ENCODE results near the gene UPF3A.

The UPF3A gene

GRCh38 chr13:114310956-114311355 lies 29.6 kb downstream of the UPF3A start:
- H3K27ac ChIP-seq (ENCODE audit: low read length) = no peak overlapping the region
- H3K9me3 ChIP-seq (ENCODE audit: control insufficient read depth, low read depth, low read length) = no peaks in the 10 kb centered on the region
- peaks cover 10% of the 10 kb centered on the region for H3K36me3 ChIP-seq (ENCODE audit: control insufficient read depth, low read depth, low read length)
- no peaks in the 10 kb centered on the region for H3K27me3 ChIP-seq (ENCODE audit: control insufficient read depth, insufficient read depth, low read length)
- no peak overlapping the region for H3K9ac ChIP-seq (ENCODE audit: low read length)
- peaks cover 6% of the 10 kb centered on the region for H3K4me1 ChIP-seq (ENCODE audit: control insufficient read depth, low read depth, low read length)
- no peak overlapping the region for H3K4me3 ChIP-seq (ENCODE audit: low read length)

- no peak overlapping the region for H3K9ac ChIP-seq (ENCODE audit: low read length)
- no peak overlapping the region for H3K4me3 ChIP-seq (ENCODE audit: low read length)
- H3K4me1 ChIP-seq (ENCODE audit: control insufficient read depth, low read depth, low read length) = peaks cover 6% of the 10 kb centered on the region
- H3K27ac ChIP-seq (ENCODE audit: low read length) = no peak overlapping the region
- peaks cover 9% of the 10 kb centered on the region for H3K36me3 ChIP-seq (ENCODE audit: control insufficient read depth, low read depth, low read length)
- no peaks in the 10 kb centered on the region for H3K9me3 ChIP-seq (ENCODE audit: control insufficient read depth, low read depth, low read length)
- H3K27me3 ChIP-seq (ENCODE audit: control insufficient read depth, insufficient read depth, low read length) = no peaks in the 10 kb centered on the region
Measured at GRCh38 chr13:114311387-114311786, 30.0 kb downstream of the UPF3A start.

GRCh38 chr13:114311908-114312307 lies 30.5 kb downstream of the UPF3A start:
- Histone ChIP-seq H3K4me1 (ENCODE audit: control insufficient read depth, low read depth, low read length) (peaks cover 6% of the 10 kb centered on the region), H3K9me3 (ENCODE audit: control insufficient read depth, low read depth, low read length) (no peaks in the 10 kb centered on the region), H3K4me3 (ENCODE audit: low read length) (no peak overlapping the region), H3K27me3 (ENCODE audit: control insufficient read depth, insufficient read depth, low read length) (no peaks in the 10 kb centered on the region), H3K36me3 (ENCODE audit: control insufficient read depth, low read depth, low read length) (peaks cover 4% of the 10 kb centered on the region), H3K27ac (ENCODE audit: low read length) (no peak overlapping the region), H3K9ac (ENCODE audit: low read length) (no peak overlapping the region)

DNA sequence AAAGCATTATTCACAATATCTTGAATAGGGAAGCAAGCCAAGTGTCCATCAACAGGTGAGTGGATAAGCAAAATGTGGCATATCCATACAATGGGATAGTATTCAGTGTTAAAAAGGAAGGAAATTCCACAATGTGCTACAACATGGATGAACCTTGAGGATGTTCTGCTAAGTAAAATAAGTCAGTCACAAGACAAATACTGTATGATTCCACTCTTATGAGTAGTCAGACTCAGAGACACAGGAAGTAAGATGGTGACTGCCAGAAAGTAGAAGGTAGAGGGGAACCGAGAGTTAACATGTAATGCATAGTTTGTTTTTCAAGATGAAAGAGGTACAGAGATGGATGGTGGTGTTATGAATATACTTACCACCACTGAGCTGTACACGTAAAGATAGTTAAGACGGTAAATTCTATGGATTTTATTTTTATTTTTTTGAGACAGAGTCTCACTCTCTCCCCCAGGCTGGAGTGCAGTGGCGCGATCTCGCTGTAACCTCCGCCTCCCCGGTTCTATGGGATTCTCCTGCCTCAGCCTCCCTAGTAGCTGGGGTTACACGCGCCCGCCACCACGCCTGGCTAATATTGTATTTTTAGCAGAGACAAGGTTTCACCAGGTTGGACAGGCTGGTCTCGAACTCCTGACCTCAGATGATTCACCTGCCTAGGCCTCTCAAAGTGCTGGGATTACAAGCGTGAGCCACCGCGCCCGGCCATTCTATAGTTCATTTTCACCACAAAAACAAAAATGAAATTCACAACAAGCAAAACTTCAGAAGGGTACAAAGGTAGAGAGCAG lies 31.9 kb downstream of the UPF3A start:
- Histone ChIP-seq H3K4me3 (ENCODE audit: low read length) (peak overlapping the region; percentile 96), H3K27me3 (ENCODE audit: control insufficient read depth, insufficient read depth, low read length) (no peaks in the 10 kb centered on the region), H3K4me1 (ENCODE audit: control insufficient read depth, low read depth, low read length) (peaks cover 6% of the 10 kb centered on the region), H3K9me3 (ENCODE audit: control insufficient read depth, low read depth, low read length) (no peaks in the 10 kb centered on the region), H3K27ac (ENCODE audit: low read length) (peak overlapping the region; percentile 59), H3K9ac (ENCODE audit: low read length) (peak overlapping the region; percentile 80), H3K36me3 (ENCODE audit: control insufficient read depth, low read depth, low read length) (no peaks in the 10 kb centered on the region)

- no peaks in the 10 kb centered on the region for H3K27me3 ChIP-seq (ENCODE audit: control insufficient read depth, insufficient read depth, low read length)
- H3K36me3 ChIP-seq (ENCODE audit: control insufficient read depth, low read depth, low read length) = no peaks in the 10 kb centered on the region
- H3K9ac ChIP-seq (ENCODE audit: low read length) = peak within 1 kb of the TSS; percentile 80
- H3K9me3 ChIP-seq (ENCODE audit: control insufficient read depth, low read depth, low read length) = no peaks in the 10 kb centered on the region
- H3K27ac ChIP-seq (ENCODE audit: low read length) = peak within 1 kb of the TSS; percentile 59
- peaks cover 6% of the 10 kb centered on the region for H3K4me1 ChIP-seq (ENCODE audit: control insufficient read depth, low read depth, low read length)
- peak within 1 kb of the TSS; percentile 96 for H3K4me3 ChIP-seq (ENCODE audit: low read length)
Measured at GRCh38 chr13:114314074-114314912, 32.9 kb downstream of the UPF3A start, which contains the start of gene CHAMP1. TSS of gene CHAMP1 (plus strand) at chr13:114314503. CDS start at chr13:114323843, 9,340 bp downstream.

DNA sequence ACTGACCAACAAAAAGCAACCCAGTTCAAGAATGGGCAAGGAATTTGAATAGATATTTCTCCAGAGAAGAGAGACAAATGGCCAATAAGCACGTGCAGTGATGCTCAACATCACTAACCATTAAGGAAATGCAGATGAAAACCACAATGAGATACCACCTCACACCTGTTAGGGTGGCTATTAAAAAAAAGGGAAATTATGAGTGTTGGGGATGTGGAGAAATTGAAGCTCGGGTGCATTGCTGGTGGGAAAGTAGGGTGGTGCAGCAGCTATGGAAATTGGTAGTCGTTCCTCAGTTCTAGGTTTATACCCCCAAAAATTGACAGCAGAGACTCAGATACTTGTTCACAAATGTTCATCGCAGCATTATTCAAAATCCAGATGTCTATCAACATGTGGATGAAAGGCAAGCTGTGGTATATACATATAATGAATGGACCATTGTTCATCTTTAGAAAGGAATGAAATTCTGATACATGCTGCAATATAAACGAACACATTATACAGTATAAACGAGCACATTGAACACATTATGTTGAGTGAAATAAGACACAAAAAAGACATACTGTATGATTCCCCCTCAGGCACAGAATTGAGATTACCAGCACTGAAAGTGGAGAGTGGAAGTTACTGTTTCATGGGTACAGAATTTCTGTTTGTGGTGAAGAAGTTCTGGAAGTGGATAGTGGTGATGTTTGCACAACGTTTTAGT lies 33.8 kb downstream of the UPF3A start:
- no peaks in the 10 kb centered on the region for H3K27me3 ChIP-seq (ENCODE audit: control insufficient read depth, insufficient read depth, low read length)
- H3K36me3 ChIP-seq (ENCODE audit: control insufficient read depth, low read depth, low read length) = peaks cover 5% of the 10 kb centered on the region
- peak overlapping the region; percentile 80 for H3K9ac ChIP-seq (ENCODE audit: low read length)
- H3K4me3 ChIP-seq (ENCODE audit: low read length) = peak overlapping the region; percentile 96
- H3K27ac ChIP-seq (ENCODE audit: low read length) = peak overlapping the region; percentile 11
- peaks cover 6% of the 10 kb centered on the region for H3K4me1 ChIP-seq (ENCODE audit: control insufficient read depth, low read depth, low read length)
- H3K9me3 ChIP-seq (ENCODE audit: control insufficient read depth, low read depth, low read length) = no peaks in the 10 kb centered on the region

DNA sequence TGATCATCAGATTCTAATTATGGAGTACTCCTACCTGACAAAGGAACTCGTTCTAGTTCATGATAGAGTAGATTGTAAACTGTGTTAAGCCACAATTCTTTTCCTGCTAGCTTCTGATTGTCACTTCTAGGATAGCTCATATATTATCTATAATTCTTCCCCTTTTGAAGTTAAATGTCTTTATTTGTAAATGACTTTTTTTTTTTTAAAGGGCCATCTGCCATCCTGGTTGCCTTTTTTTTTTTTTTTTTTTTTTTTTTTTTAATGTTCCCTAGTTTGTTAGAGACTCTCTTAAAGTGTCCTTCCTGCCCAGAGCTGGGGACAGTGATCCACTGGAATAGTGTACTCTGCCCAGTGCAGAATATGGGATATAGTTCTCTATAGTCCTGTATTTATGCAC lies 37.2 kb downstream of the UPF3A start:
- Histone ChIP-seq H3K9ac (ENCODE audit: low read length) (no peak overlapping the region), H3K36me3 (ENCODE audit: control insufficient read depth, low read depth, low read length) (peaks cover 31% of the 10 kb centered on the region), H3K4me1 (ENCODE audit: control insufficient read depth, low read depth, low read length) (peaks cover 6% of the 10 kb centered on the region)

GRCh38 chr13:114319441-114319913 lies 38.1 kb downstream of the UPF3A start:
- Histone ChIP-seq H3K27me3 (ENCODE audit: control insufficient read depth, insufficient read depth, low read length) (no peaks in the 10 kb centered on the region), H3K27ac (ENCODE audit: low read length) (no peak overlapping the region), H3K9me3 (ENCODE audit: control insufficient read depth, low read depth, low read length) (no peaks in the 10 kb centered on the region), H3K4me1 (ENCODE audit: control insufficient read depth, low read depth, low read length) (peaks cover 6% of the 10 kb centered on the region), H3K4me3 (ENCODE audit: low read length) (no peak overlapping the region), H3K9ac (ENCODE audit: low read length) (no peak overlapping the region), H3K36me3 (ENCODE audit: control insufficient read depth, low read depth, low read length) (peaks cover 40% of the 10 kb centered on the region)

More for the DNA sequence above, 37.2 kb downstream of the UPF3A start:
- H3K4me3 ChIP-seq (ENCODE audit: low read length) = no peak overlapping the region
- no peaks in the 10 kb centered on the region for H3K9me3 ChIP-seq (ENCODE audit: control insufficient read depth, low read depth, low read length)
- H3K27ac ChIP-seq (ENCODE audit: low read length) = no peak overlapping the region
- no peaks in the 10 kb centered on the region for H3K27me3 ChIP-seq (ENCODE audit: control insufficient read depth, insufficient read depth, low read length)

DNA sequence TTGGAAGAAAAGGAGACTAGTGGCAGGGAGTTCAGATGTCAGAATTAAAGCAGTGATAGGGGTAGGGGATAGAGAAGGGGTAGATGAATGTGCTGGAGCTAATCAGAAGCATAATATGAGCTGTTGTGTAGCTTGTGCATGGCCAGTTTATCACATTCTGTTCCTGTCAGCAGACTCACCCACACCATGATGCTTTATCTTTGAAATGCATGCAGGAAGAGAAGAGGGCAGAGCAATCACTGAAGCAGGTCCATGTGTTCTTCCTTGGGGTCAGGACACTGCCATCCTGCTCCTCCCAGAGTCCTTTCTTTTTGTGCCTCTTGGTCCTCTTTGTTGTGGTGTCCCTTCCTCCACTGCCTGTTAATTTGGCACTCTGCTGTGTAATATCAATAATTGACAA lies 38.7 kb downstream of the UPF3A start:
- Histone ChIP-seq H3K36me3 (ENCODE audit: control insufficient read depth, low read depth, low read length) (peaks cover 46% of the 10 kb centered on the region), H3K27ac (ENCODE audit: low read length) (no peak overlapping the region), H3K9me3 (ENCODE audit: control insufficient read depth, low read depth, low read length) (no peaks in the 10 kb centered on the region), H3K4me1 (ENCODE audit: control insufficient read depth, low read depth, low read length) (peaks cover 5% of the 10 kb centered on the region), H3K9ac (ENCODE audit: low read length) (no peak overlapping the region), H3K4me3 (ENCODE audit: low read length) (no peak overlapping the region), H3K27me3 (ENCODE audit: control insufficient read depth, insufficient read depth, low read length) (no peaks in the 10 kb centered on the region)

- peaks cover 57% of the 10 kb centered on the region for H3K36me3 ChIP-seq (ENCODE audit: control insufficient read depth, low read depth, low read length)
- H3K9ac ChIP-seq (ENCODE audit: low read length) = no peak overlapping the region
- H3K9me3 ChIP-seq (ENCODE audit: control insufficient read depth, low read depth, low read length) = no peaks in the 10 kb centered on the region
- H3K4me1 ChIP-seq (ENCODE audit: control insufficient read depth, low read depth, low read length) = no peaks in the 10 kb centered on the region
- H3K27me3 ChIP-seq (ENCODE audit: control insufficient read depth, insufficient read depth, low read length) = no peaks in the 10 kb centered on the region
- H3K27ac ChIP-seq (ENCODE audit: low read length) = no peak overlapping the region
- no peak overlapping the region for H3K4me3 ChIP-seq (ENCODE audit: low read length)
Measured at GRCh38 chr13:114321256-114321655, 39.9 kb downstream of the UPF3A start.

DNA sequence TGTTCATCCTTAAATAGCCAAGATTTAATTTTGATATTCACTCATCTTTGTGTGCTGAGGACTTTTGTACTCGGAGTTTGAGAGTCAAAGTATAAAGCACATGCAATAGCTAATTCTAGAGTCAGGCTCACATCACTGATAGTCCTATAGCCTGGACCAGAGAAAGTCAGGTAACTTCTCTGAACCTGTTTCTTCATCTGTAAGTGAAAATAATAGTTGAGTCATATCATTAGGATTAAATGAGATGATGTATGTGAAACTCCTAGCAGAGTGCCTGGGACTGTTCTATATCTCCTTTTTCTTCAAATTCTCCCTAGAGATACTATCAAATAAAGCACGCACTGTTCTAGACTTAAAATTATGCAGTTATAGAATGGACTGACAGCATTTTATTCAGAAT lies 41.9 kb downstream of the UPF3A start:
- H3K9ac ChIP-seq (ENCODE audit: low read length) = no peak overlapping the region
- no peaks in the 10 kb centered on the region for H3K4me1 ChIP-seq (ENCODE audit: control insufficient read depth, low read depth, low read length)
- H3K27me3 ChIP-seq (ENCODE audit: control insufficient read depth, insufficient read depth, low read length) = no peaks in the 10 kb centered on the region
- H3K27ac ChIP-seq (ENCODE audit: low read length) = no peak overlapping the region
- H3K4me3 ChIP-seq (ENCODE audit: low read length) = no peak overlapping the region
- no peaks in the 10 kb centered on the region for H3K9me3 ChIP-seq (ENCODE audit: control insufficient read depth, low read depth, low read length)
- peaks cover 59% of the 10 kb centered on the region for H3K36me3 ChIP-seq (ENCODE audit: control insufficient read depth, low read depth, low read length)
